ENCODE measurements around the gene RPA1.

GRCh38 chr17:1914661-1915083, 84.9 kb downstream of the RPA1 start:
- TF ChIP-seq CTCF (IDR thresholded peaks at IDR 0.05) (no peak), POLR2A (IDR thresholded peaks at IDR 0.05) (no peak)
